Upper lobe of left lung (tissue), 4 donors: ENCODE data around the gene WSCD2.

Source experiments
- CTCF ChIP-seq, 6 experiments: fragments of 450-650 bp in 4 of 6; fragments of 200-600 bp in 2 of 6; sonication (generic) in 2 of 6; IDR thresholded peaks; one replicate each; pipeline ENCODE4 v1.5.1; 2016 to 2019; ENCODE audit warnings: antibody characterized with exemption in 6 of 6
- EP300 ChIP-seq, 4 donors: sonication (generic); formaldehyde crosslinking; IDR thresholded peaks; one replicate each; pipeline ENCODE4 v1.5.1; 2017; ENCODE audit warnings: antibody characterized with exemption in 4 of 4, control low read depth in 2 of 4
- POLR2A ChIP-seq, 4 donors: fragments of 450-650 bp; IDR thresholded peaks; one replicate each; pipeline ENCODE4 v1.5.1; 2016 to 2017; ENCODE audit warnings: antibody characterized with exemption in 4 of 4, mild to moderate bottlenecking in 2 of 4
- POLR2AphosphoS5 ChIP-seq, 2 donors: sonication (generic); formaldehyde crosslinking; IDR thresholded peaks; one replicate each; pipeline ENCODE4 v1.5.1; 2017; ENCODE audit warnings: antibody characterized with exemption in 2 of 2

GRCh38 chr12:108107293-108107692, 21.8 kb upstream of the WSCD2 start:
- no peak for TF ChIP-seq CTCF (IDR thresholded peaks at IDR 0.05)
- no peak for TF ChIP-seq EP300 (IDR thresholded peaks at IDR 0.05)
- TF ChIP-seq POLR2A (IDR thresholded peaks at IDR 0.05), result no peak
- no peak for TF ChIP-seq POLR2AphosphoS5 (IDR thresholded peaks at IDR 0.05)
